NT2/D1 (cell line): Measurements from ENCODE around the gene PSMD12.
A peak's percentile ranks its signal among the peaks of the same experiment; 100 is the strongest.
"Not testable (repeated sequence)": the region's sequence is repeated elsewhere in the genome, so short reads cannot be mapped to it uniquely, and the experiment has no call there.

ENCODE experiments used
- DNase-seq: peaks from one replicate; pipeline ENCODE4 v3.0.0-alpha.2; 2011; ENCODE audit warnings: low read depth, low spot score
- H3K27me3 ChIP-seq: 2 replicates; pipeline ENCODE4 v1.6.0; 2011; ENCODE audit warnings: mild to moderate bottlenecking; ENCODE audit not compliant: insufficient read length, insufficient read depth
- H3K36me3 ChIP-seq: 2 replicates; pipeline ENCODE4 v1.6.1; 2011; ENCODE audit warnings: mild to moderate bottlenecking, low read length, mixed read lengths; ENCODE audit not compliant: insufficient read depth, insufficient read length
- H3K4me1 ChIP-seq: 2 replicates; pipeline ENCODE4 v1.5.1; 2011; ENCODE audit not compliant: insufficient read depth, insufficient read length
- H3K4me3 ChIP-seq: 2 replicates; pipeline ENCODE4 v1.5.1; 2011; ENCODE audit warnings: low read depth; ENCODE audit not compliant: insufficient read length
- H3K9ac ChIP-seq: 2 replicates; pipeline ENCODE4 v1.6.0; 2011; ENCODE audit warnings: low read depth; ENCODE audit not compliant: insufficient read length
- H3K9me3 ChIP-seq: 2 replicates; pipeline ENCODE4 v1.5.1; 2011; ENCODE audit warnings: mild to moderate bottlenecking, low read length; ENCODE audit not compliant: insufficient read depth
- SUZ12 ChIP-seq: IDR thresholded peaks from 2 replicates; pipeline ENCODE4 v1.6.1; 2011; ENCODE audit not compliant: insufficient read length, insufficient read depth; ENCODE audit errors: extremely low read depth
- YY1 ChIP-seq: IDR thresholded peaks from 2 replicates; pipeline ENCODE4 v1.6.1; 2011; ENCODE audit not compliant: insufficient read length, insufficient read depth
- ZNF274 ChIP-seq: IDR thresholded peaks from 2 replicates; pipeline ENCODE4 v1.6.1; 2011; ENCODE audit warnings: mild to moderate bottlenecking, low read depth, low read length

Gene PSMD12

DNA sequence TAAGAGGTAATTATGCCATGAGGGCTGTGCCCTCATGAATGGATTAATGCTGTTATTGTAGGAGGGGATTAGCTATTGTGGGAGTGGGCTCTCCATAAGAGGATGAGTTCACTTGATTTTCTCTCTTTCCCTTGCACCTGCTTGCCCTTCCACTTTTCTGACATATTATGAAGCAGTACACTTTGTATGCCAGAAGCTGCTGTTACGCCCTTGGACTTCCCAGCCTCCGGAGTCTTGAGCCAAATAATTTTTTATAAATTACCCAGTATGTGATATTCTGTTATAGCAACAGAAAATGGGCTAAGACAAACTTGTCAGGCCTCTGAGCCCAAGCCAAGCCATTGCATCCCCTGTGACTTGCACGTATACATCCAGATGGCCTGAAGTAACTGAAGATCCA lies 38.4 kb downstream of the PSMD12 start:
- H3K27me3 ChIP-seq: no peaks in the 10 kb centered on the region
- H3K4me3 ChIP-seq: no peak overlapping the region
- H3K4me1 ChIP-seq: peaks cover 7% of the 10 kb centered on the region
- no peaks in the 10 kb centered on the region for H3K36me3 ChIP-seq
- no peak for DNase-seq
- H3K9me3 ChIP-seq: no peaks in the 10 kb centered on the region; the same call in 1 of the 2 replicates
- TF ChIP-seq YY1 (no peak), SUZ12 (no peak), ZNF274 (no peak)
- H3K9ac ChIP-seq: no peak overlapping the region

GRCh38 chr17:67326959-67327745 lies 39.2 kb downstream of the PSMD12 start:
- H3K36me3 ChIP-seq, H3K4me1 ChIP-seq, H3K9ac ChIP-seq, H3K27me3 ChIP-seq, DNase-seq, H3K9me3 ChIP-seq, H3K4me3 ChIP-seq: not testable (repeated sequence)

- TF ChIP-seq YY1 (no peak), SUZ12 (no peak), ZNF274 (no peak)
- Histone ChIP-seq H3K36me3 (no peaks in the 10 kb centered on the region), H3K27me3 (no peaks in the 10 kb centered on the region), H3K9ac (no peak overlapping the region), H3K4me1 (peaks cover 7% of the 10 kb centered on the region), H3K9me3 (no peaks in the 10 kb centered on the region; the same call in 1 of the 2 replicates), H3K4me3 (no peak overlapping the region)
- no peak for DNase-seq
Observed at GRCh38 chr17:67326440-67326839, 39.9 kb downstream of the PSMD12 start.

GRCh38 chr17:67324330-67324729 lies 42.0 kb downstream of the PSMD12 start:
- TF ChIP-seq YY1: no peak
- no peak for TF ChIP-seq SUZ12
- TF ChIP-seq ZNF274: no peak
- no peak for DNase-seq
- Histone ChIP-seq H3K9me3 (no peaks in the 10 kb centered on the region), H3K36me3 (no peaks in the 10 kb centered on the region), H3K4me1 (peaks cover 5% of the 10 kb centered on the region), H3K4me3 (no peak overlapping the region), H3K9ac (no peak overlapping the region), H3K27me3 (no peaks in the 10 kb centered on the region)

- H3K36me3 ChIP-seq: no peaks in the 10 kb centered on the region
- TF ChIP-seq SUZ12 (no peak), ZNF274 (no peak), YY1 (no peak)
- H3K9me3 ChIP-seq: no peaks in the 10 kb centered on the region
- DNase-seq: no peak
- H3K4me1 ChIP-seq: peaks cover 3% of the 10 kb centered on the region
- no peak overlapping the region for H3K9ac ChIP-seq
- no peak overlapping the region for H3K4me3 ChIP-seq
- H3K27me3 ChIP-seq: no peaks in the 10 kb centered on the region
Observed at GRCh38 chr17:67323445-67323844, 42.9 kb downstream of the PSMD12 start.

DNA sequence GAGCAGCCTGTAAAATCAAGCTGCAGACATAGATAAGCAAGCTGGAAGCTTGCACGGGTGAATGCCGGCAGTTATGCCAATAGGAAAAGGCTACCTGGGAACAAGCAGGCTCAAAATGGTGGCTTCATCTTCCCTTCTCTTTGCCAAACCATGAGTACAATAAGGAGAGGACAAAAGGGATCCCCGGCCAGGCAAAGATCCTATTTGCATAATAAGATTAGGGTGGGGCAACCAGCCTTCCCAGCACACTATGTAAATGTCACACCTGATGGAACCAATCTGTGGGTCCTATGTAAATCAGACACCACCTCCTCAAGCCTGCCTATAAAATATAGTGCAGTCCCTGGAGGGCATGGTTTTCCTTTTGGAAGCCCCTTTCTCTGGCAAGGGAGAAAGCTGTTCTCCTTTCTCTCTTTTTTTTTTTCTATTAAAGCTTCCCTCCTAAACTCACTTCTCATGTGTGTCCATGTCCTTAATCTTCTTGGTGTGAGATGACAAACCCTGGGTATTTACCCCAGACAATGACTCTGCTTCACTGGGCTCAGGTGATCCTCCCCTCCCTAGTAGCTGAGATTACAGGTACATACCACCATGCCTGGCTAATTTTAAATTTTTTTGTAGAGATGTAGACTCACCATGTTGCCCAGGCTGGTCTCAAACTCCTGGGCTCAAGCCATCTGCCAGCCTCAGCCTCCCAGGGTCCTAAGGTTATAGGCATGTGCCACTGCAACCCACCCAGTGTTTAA lies 44.2 kb downstream of the PSMD12 start:
- Histone ChIP-seq H3K4me3 (peak overlapping the region; percentile 30), H3K9me3 (no peaks in the 10 kb centered on the region), H3K36me3 (no peaks in the 10 kb centered on the region), H3K27me3 (no peaks in the 10 kb centered on the region), H3K9ac (peak overlapping the region; percentile 32), H3K4me1 (peaks cover 3% of the 10 kb centered on the region)
- DNase-seq: peak; percentile 70
- TF ChIP-seq YY1 (no peak), SUZ12 (no peak), ZNF274 (no peak)

DNA sequence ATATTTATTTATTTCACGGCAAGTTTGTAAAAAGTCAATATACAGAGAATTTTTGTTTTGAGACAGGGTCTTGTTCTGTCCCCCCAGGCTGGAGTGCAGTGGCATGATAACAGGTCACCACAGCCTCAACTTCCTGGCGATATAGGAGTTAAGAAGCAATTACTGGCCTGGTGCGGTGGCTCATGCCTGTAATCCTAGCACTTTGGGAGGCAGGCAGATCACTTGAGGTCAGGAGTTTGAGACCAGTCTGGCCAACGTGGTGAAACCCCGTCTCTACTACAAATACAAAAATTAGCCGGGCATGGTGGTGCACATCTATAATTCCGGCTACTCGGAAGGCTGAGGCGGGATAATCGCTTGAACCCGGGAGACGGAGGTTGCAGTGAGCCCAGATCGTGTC lies 44.9 kb downstream of the PSMD12 start:
- peak overlapping the region; percentile 30 for H3K4me3 ChIP-seq
- H3K27me3 ChIP-seq, H3K9me3 ChIP-seq, H3K9ac ChIP-seq, H3K36me3 ChIP-seq, DNase-seq, H3K4me1 ChIP-seq: not testable (repeated sequence)
